Panc1 (cell line): ENCODE results near the gene DHCR24. TPM values are rescaled to one million over a fixed set of nuclear protein-coding genes. Genes with fewer than 3 reads are reported as not detected.
"Not testable (repeated sequence)": the region's sequence is repeated elsewhere in the genome, so short reads cannot be mapped to it uniquely, and the experiment has no call there.

ENCODE experiments used
- ATAC-seq: fragments of 200-7000 bp; cut with Tn5 transposase; 2 replicates; pipeline ENCODE4 v1.9.1; 2020; ENCODE audit warnings: mild to moderate bottlenecking, moderate library complexity
- BruUV-seq: library from RNA; stranded (reverse); fragments of 400-500 nt; replicated peaks from 2 replicates; lab custom pipeline; 2021; lab: Mats Ljungman, UMichigan
- CTCF ChIA-PET: fragments of 300-600 bp; sonication (Branson Sonifier 250); formaldehyde crosslinking; loops from one replicate; lab custom pipeline; 2022; ENCODE audit warnings: antibody characterized with exemption; lab: Charles Lee
- POLR2A ChIA-PET: fragments of 300-600 bp; sonication (Branson Sonifier 250); formaldehyde crosslinking; loops from one replicate; lab custom pipeline; 2022; ENCODE audit warnings: antibody characterized with exemption; lab: Charles Lee
- DNase-seq: peaks from one replicate; pipeline ENCODE4 v3.0.0-alpha.2; 2010; ENCODE audit warnings: low read depth, low spot score
- H3K27ac ChIP-seq: 2 replicates; pipeline ENCODE4 v1.5.1; 2011; ENCODE audit warnings: mild to moderate bottlenecking, low read length, inconsistent platforms
- H3K27me3 ChIP-seq: fragments of 200-500 bp; sonication (Bioruptor generic); 2 replicates; pipeline ENCODE4 v1.6.0; 2014; ENCODE audit warnings: low read length, inconsistent platforms; ENCODE audit not compliant: control insufficient read depth, insufficient read depth
- H3K36me3 ChIP-seq: fragments of 200-500 bp; sonication (Bioruptor generic); 2 replicates; pipeline ENCODE4 v1.5.1; 2014; ENCODE audit warnings: inconsistent platforms, mild to moderate bottlenecking, low read length, moderate library complexity; ENCODE audit not compliant: control insufficient read depth, insufficient read depth
- H3K4me1 ChIP-seq: 2 replicates; pipeline ENCODE4 v1.5.1; 2011; ENCODE audit warnings: inconsistent platforms, mild to moderate bottlenecking, low read length, moderate library complexity; ENCODE audit not compliant: control insufficient read depth, insufficient read depth
- H3K4me3 ChIP-seq, 2 experiments: 2 replicates each; pipeline ENCODE4 v1.5.1; 2011 to 2012; ENCODE audit warnings: low read depth in 2 of 2, low read length in 2 of 2, mild to moderate bottlenecking in 2 of 2, inconsistent platforms in 1 of 2, moderate library complexity in 1 of 2
- H3K9me3 ChIP-seq: fragments of 200-500 bp; sonication (Bioruptor generic); 2 replicates; pipeline ENCODE4 v1.5.1; 2014; ENCODE audit warnings: low read depth, mild to moderate bottlenecking, inconsistent platforms, low read length, moderate library complexity; ENCODE audit not compliant: control insufficient read depth, insufficient read depth
- CTCF ChIP-seq: fragments of 450-650 bp; IDR thresholded peaks from 2 replicates; pipeline ENCODE4 v1.5.1; 2017; ENCODE audit warnings: mild to moderate bottlenecking
- POLR2AphosphoS5 ChIP-seq: IDR thresholded peaks from 2 replicates; pipeline ENCODE4 v1.6.1; 2012; ENCODE audit warnings: mild to moderate bottlenecking, low read depth, low read length, moderate library complexity
- REST ChIP-seq, 2 experiments: IDR thresholded peaks; 2 replicates each; pipeline ENCODE4 v1.6.1; 2011 to 2012; ENCODE audit warnings: low read depth in 2 of 2, control low read depth in 1 of 2, low read length in 1 of 2, mild to moderate bottlenecking in 1 of 2, moderate library complexity in 1 of 2; ENCODE audit not compliant: insufficient read depth in 1 of 2
- SIN3A ChIP-seq: IDR thresholded peaks from 2 replicates; pipeline ENCODE4 v1.6.1; 2012; ENCODE audit warnings: low read depth, mild to moderate bottlenecking, low read length, moderate library complexity, borderline replicate concordance; ENCODE audit not compliant: insufficient read depth
- TCF7L2 ChIP-seq: IDR thresholded peaks from 2 replicates; pipeline ENCODE4 v1.6.1; 2011; ENCODE audit warnings: mild to moderate bottlenecking, low read depth, low read length, inconsistent platforms
- in situ Hi-C: cut with HindIII; loops from 2 replicates; pipeline ENCODE4 v1.10.0; 2016; ENCODE audit warnings: low sequenced_read_pairs, low pct_unique_long_range_greater_than_20kb
- intact Hi-C: fragments of 100-400 bp; cut with micrococcal nuclease; formaldehyde crosslinking; loops from one replicate; pipeline ENCODE4 v1.10.0; 2022; ENCODE audit not compliant: unreplicated experiment
- total RNA-seq: library from RNA; stranded (reverse); gene quantifications from one replicate; pipeline ENCODE4 v1.2.1, GENCODE V29; 2021; ENCODE audit not compliant: unreplicated experiment

DHCR24 gene
- total RNA-seq, 1 experiment from 2014 or later: 313 TPM

- DNase-seq: no peak
- no peaks in the 10 kb centered on the region for H3K36me3 ChIP-seq
- CTCF ChIA-PET: interaction anchor here (0.9 kb wide), 1 partner anchor 23 kb away, joined by 3 read pairs; no protein-coding TSS in a partner anchor
- no peaks in the 10 kb centered on the region; the same call in 1 of the 2 replicates for H3K27me3 ChIP-seq
- H3K9me3 ChIP-seq: no peaks in the 10 kb centered on the region
- POLR2A ChIA-PET: no interaction called here
- no peak overlapping the region for H3K27ac ChIP-seq
- in situ Hi-C loops (no loop called here), intact Hi-C loops (no loop called here)
- ATAC-seq: no peak
- no TSS peak for BruUV-seq
- no peak overlapping the region for H3K4me3 ChIP-seq
- H3K4me1 ChIP-seq: no peaks in the 10 kb centered on the region
- TF ChIP-seq POLR2AphosphoS5 (no peak), CTCF (no peak), SIN3A (no peak), TCF7L2 (no peak), REST (IDR thresholded peaks at IDR 0.05; ENCODE audit: insufficient read depth in 1 of 2, low read depth in 2 of 2, low read length in 1 of 2) (no peak)
Observed at GRCh38 chr1:54922040-54922761, 35.2 kb upstream of the DHCR24 start.

GRCh38 chr1:54919367-54920359, 32.7 kb upstream of the DHCR24 start:
- Histone ChIP-seq H3K4me3 (no peak overlapping the region), H3K36me3 (no peaks in the 10 kb centered on the region), H3K9me3 (no peaks in the 10 kb centered on the region), H3K4me1 (no peaks in the 10 kb centered on the region), H3K27ac (no peak overlapping the region), H3K27me3 (no peaks in the 10 kb centered on the region; the same call in 1 of the 2 replicates)
- in situ Hi-C loops: no loop called here
- intact Hi-C loops: no loop called here
- no peak for TF ChIP-seq SIN3A
- no peak for ATAC-seq
- no TSS peak for BruUV-seq
- DNase-seq: no peak
- POLR2A ChIA-PET: no interaction called here
- CTCF ChIA-PET: no interaction called here

GRCh38 chr1:54911076-54911475, 24.1 kb upstream of the DHCR24 start:
- H3K27ac ChIP-seq, intact Hi-C loops, H3K9me3 ChIP-seq, POLR2A ChIA-PET, DNase-seq, in situ Hi-C loops, CTCF ChIA-PET, BruUV-seq, ATAC-seq, H3K36me3 ChIP-seq, H3K27me3 ChIP-seq, H3K4me3 ChIP-seq, H3K4me1 ChIP-seq: not testable (repeated sequence)
